HT1080 (cell line): ENCODE data around the gene PHKB. TPM values are rescaled to one million over a fixed set of nuclear protein-coding genes. Genes with fewer than 3 reads are reported as not detected.

Experiments
- DNase-seq: peaks from one replicate; pipeline ENCODE4 v3.0.0-alpha.2; 2015; ENCODE audit warnings: low read depth
- total RNA-seq: library from RNA; depleted of rRNA; stranded (reverse); fragments of >200 nt; shearing (Covaris generic); gene quantifications from 2 replicates; pipeline ENCODE4 v1.2.3, GENCODE V29; 2014

Gene PHKB
- total RNA-seq, 1 experiment from 2014 or later, result 35.5 TPM

DNA sequence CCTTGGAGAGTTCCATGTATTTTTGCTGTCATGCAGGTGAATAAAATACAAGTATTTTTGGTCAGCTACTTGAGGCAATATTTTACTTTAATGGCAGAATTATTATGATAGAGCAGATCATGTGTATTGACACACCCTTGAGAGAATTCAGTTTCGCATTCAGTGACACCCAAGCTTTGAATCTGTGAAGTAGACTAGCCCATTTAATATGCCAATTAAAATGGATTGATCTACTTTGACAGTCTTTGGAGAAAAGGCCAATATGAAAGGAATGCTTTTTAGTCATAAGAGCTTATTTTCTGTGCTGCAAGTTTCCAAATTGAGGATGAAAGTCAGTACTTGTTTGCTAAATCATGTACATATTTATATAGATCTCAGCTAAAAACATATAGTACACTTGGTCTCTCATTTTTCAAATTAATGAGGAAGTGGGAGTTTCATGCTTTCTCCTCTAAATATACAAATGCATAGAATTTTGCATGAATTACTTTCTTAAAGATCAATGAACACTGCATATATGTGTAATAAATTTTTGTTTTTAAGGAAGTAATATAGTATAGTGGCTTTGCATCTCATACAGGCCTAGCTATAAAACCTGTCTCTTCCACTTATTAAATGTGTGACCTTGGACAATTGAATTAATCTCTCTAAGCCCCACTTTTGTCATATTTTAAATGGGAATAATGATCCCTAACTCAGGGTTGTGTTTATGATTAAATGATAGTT lies 161.5 kb downstream of the PHKB start:
- no peak for DNase-seq

DNA sequence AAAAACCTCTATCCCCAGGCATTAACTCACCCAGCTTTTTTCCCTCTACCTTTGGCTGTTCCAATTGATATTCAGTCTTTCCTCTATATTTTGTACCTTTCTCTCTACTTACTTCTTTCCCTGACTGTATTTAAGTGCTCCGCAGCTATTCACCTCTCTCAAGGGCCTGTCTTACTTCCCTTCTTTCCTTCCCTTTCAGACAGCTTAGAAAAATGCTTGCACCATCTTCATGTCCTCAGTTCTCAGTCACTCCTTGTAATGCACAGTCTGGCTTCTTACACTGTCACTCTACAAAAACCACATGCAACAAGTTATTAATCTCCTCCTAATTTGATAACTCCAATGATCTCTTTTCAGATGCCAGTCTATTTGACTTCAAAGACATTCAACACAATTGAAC lies 163.4 kb downstream of the PHKB start:
- DNase-seq, result no peak

DNA sequence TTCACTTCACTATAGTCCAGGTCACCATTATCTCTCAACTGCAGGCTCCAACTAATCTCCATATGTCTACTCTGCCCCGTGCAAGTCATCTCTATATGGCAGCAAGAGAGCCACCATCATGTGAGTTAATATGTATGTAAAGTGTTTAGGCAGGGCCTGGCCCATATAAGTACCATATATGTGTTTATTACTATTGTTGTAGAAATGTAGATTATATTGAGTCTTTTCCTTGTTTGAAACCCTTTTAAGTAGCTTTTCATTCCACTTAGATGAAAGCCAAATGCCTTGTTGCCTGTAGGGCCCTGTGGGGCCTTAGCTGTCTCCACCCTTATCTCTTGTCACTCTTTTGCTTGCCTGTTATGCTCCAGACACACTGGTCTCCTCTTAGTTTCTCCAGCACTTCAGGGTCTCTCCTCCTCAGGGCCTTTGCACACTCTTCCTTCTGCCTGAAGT lies 164.0 kb downstream of the PHKB start:
- DNase-seq, result no peak

DNA sequence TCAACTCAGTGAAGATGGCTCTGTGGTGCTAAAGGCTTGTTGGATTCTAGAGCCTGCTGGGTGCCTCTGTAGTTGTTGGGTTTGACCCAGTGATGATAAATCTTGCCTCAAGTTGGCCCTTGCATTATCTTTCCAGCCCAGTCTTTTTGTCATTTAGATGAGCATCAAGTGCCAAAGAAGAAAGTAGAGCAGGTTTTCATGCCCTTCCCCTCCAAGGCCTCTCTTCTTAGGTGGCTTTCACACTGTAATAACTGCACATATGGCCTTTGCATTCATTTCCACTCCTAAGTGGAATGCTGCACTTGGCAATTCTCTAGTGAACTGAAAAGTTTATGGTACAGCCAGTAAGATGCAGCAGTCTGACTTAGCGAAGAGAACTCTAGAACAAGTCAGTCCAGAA lies 165.1 kb downstream of the PHKB start:
- no peak for DNase-seq

DNA sequence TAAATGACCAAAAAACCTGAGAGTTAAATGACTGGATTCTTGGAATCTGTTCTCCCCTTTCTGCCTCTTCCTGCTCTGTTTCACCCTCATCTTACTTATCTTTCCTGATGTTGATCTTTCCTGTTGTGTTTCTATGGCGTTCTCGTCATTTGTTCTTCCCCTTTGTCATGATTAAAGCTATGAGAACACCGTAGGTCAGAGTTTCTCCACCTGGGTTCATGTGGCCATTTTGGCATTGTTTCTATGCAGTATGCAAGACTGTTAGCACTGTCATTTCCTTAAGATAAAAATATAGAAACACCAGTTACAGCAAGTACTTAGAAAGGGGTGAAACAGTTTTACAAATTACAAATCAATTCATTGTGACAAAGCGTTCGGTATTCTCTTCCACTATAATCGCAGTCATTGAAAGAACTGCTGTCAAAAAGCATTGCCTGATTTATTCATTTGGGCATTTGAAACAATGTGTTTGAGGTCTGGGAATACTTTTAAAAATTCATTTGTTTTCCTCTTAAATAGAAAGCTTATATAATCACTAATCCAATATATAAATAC lies 166.0 kb downstream of the PHKB start:
- no peak for DNase-seq

DNA sequence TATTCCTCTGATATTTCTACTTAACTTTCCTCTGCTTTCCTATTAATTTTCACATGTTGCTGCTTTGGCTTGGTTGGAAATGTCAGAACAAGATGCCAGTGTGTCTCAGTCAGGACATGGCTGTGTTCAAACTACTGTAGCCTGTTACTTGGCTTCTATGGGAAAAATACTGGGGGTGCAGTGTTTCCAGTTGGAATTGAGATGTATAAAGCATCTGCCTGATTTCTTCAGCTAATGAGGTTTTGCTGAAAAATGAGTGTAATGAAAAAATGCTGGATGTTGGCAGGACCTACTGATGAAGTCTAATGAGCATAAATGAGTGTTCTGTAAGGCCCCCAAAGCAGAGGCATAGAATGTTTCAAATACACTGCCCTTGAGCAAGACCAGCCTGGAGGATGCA lies 166.6 kb downstream of the PHKB start:
- DNase-seq, result no peak

DNA sequence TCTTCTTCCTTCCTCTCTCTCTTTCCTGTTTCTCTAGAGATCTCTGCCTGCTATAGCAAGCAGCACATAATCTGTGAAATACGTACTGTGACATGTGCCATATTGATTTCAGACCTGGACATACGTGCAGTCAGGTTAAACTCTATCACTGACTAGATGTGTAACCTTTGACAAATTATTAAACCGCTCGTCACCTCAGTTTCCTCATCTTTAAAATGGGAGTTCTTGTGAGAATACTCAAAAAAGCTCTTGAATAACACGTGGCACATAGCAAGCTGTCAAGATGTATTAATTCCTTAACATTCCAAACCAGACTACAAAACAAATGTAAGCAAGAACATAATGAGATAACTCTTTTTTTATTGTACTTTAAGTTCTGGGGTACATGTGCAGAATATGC lies 170.0 kb downstream of the PHKB start:
- DNase-seq, result no peak

DNA sequence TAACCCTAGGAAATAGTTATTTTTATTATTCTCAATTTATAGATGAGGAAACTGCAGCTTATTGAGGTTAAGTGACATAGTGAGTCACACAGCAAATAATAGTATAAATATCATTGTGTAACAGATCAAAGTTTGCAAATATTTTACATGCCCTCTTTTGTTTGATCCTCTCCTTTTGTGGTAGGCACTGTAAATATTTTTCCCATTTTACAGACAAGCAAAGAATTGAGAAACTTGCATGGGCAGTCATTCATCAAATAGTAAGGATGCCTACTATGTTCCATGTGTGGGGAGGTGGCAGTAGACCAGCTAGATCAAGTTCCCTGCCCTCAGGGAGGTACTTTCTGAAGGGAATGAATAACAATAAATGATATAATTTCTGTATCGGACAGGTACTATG lies 173.0 kb downstream of the PHKB start:
- no peak for DNase-seq

DNA sequence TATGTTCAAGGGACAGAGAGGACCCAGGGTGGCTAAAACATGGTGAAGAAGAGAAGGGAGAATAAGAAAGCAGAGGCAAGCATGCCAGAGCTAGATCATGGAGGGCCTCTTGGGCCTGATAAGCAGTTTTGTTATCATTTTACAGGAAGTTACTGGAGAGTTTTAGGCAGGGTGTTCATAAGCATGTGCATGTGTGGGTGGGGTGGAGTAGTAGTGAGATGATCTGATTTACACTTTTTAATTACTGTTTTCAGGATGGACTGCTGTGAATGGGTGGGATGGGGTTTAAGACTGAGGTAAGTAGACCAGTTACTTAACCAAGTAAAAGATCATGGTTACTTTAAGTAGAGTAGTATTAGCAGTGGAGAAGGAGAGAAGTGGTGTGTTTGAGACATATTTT lies 173.6 kb downstream of the PHKB start:
- no peak for DNase-seq

DNA sequence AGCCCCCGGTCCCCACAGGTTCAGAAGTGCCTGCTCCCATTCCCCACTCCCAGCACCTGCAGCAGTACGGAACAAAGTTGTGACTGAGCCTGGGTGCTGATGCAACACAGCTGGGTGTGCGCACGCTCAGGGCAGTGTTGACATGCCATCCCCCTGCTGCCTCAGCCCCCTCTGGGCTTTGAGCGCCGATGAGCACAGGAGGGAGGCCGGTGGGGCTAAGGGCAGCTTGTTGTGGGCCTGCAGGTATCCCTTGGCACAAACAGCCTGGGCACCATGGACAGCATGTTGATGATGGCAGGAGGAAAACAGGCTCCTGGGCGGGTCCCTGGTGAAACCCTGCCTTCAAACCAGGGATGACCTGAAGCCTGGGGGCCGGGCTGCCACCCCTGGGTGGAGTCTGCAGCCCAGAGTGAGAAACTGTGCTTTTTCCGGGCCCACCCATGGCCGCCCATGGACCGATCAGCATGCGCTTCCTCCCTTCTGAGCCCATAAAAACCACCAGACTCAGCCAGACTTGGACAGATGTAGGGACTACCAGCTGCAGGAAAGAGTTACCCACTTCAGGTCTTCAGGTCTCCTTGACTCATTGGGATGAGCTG lies 175.5 kb downstream of the PHKB start:
- no peak for DNase-seq

DNA sequence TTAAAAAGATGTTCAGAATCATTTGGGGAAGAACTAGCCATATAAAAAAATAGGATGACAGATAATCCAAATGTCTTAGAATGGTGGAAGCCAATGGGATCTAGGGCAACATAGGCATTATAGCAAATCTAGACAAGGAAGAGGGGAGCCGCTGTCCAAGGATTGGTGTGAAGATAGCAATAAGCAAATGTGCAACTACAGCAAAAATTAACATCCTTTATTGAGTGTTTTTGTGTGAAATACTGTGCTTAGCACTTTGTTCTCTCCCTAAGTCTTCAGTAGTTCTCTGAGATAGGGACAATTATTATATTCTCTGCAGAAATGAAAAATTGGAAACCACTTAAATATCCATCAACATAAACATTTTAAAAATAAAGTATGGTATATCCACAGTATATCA lies 177.0 kb downstream of the PHKB start:
- DNase-seq, result no peak

DNA sequence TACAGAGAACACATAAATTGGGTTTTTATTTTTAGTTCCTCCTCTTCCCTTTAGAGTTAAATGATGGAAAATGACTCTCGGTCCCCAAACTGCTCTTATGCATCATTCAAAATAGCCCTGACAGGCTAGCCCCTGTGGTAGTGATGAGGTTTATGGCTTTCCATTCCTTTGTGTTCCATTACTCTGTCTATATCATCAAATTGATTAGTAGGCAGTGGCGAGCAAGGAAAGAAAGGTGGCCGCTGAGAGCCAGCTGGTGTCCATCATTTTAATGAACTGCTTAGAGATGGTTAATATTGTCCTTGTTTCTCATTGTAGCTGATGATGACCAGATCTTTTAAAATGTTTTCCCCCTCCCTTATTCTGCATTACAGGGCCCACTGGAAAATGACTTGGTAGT lies 179.5 kb downstream of the PHKB start:
- no peak for DNase-seq

DNA sequence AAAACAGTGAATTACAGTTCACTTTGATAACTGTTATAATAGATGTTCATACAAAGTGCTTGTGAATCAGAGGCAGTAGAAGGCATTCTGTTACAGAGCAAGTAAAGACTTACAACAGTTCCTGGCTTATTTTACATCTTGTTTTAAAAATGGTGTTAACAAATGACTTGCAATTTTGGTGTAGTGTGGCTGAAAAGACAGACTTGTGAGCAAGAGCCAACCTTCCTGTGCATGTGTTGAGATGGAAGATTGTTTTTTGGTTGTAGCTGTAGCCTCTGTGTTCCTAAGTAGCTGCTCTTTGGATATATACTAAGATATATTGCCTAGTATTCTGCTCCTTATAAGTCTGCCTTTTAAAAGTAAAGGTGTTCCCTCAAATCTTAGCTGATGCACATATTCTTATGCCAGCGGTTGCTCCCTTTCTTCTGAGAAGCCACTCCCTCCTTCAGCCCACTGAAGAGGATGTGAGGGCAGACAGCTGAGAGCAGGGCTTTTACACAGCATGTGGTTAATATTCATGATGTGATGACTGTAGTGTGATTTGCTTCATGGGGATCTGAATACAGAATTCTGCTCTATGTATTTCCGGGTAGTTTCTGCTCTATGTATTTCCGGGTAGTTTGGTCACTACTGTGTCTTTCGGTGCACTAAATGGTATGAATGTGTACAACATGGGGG lies 182.3 kb downstream of the PHKB start:
- DNase-seq, result peak; percentile 2

DNA sequence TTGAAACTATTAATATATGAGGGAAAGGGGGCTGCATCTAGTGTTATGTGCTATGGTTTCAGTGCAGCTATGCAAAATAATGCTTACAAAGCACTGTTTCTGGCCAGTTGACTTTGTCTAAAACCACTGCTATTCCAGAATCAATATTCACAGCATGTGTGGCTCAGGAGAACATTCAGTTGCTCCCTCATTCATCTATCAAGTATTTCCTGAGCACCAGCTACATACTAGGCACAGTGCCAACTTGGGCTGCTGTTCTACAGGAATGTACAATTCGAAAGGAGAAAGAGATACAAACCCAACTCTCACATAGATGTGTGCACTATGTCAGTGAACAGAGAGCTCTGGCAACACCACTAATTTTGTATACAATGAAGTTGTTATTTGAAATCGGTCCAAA lies 183.0 kb downstream of the PHKB start:
- DNase-seq, result peak; percentile 81

DNA sequence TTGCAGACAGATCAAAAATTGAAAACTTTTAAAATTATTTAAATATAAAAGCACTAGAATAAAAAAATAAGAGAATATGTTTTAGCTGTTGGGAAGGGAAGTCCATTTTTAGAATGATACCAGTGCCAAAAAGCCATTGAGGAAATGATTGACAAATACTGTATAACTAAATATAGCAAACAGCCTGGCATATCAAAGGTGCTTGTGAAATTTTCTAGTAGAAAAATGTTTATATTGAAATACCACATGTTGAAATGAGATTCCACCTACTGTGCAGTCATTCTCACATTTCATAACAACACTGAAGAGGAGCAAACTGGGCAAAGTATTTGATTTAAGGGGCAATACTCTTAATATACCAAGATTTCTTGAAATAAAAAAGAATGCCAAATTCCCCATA lies 183.5 kb downstream of the PHKB start:
- DNase-seq, result no peak

DNA sequence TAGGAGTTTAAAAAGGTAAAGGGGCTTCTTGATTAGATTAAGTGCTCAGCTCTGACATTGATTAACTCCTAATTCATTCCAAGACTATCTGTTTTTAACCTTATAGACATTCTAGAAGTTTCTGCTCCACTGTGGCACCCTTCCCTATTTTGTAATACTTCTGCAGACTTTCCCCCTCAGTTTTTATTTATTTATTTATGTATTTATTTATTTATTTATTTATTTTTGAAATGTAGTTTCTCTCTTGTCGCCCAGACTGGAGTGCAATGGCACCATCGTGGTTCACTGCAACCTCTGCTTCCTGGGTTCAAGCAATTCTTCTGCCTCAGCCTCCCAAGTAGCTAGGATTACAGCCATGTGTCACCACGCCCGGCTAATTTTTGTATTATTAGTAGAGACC lies 185.8 kb downstream of the PHKB start:
- no peak for DNase-seq

DNA sequence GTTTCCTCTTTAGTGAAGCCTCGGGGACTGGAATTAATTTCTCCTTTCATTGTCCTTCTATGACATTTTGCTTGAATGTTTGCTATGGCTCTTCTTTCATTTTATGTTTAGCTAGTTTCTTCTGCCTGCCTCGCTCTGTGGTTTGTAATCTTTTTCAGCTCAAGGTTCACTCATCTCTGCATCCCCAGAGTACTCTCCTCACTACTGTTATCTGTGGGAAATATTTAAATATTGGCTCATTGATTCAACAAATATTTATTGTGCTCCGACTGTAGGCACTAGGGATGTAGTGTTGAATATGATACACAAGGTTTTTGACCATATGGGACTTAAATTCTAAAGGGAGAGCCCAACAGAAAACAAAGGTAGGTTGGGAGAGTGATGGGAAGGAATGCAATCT lies 195.9 kb downstream of the PHKB start:
- DNase-seq, result no peak

DNA sequence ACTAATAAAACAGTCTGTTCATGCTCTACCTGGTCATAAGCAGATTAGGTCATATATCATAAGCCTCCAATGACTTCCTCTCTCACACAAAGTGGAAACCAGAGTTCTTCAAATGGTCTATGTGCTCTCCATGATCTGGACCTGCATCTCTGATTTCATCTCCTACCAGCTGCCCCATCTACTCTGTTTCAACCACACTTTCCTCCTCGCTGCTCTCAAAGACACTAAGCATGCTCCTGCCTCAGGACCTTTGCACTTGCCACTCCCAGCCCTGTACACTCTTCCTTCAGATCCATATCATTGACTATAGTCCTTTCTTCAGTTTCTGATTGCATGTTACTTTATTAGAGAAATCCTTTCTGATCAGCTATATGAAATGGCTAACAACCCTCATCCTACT lies 196.8 kb downstream of the PHKB start:
- no peak for DNase-seq

DNA sequence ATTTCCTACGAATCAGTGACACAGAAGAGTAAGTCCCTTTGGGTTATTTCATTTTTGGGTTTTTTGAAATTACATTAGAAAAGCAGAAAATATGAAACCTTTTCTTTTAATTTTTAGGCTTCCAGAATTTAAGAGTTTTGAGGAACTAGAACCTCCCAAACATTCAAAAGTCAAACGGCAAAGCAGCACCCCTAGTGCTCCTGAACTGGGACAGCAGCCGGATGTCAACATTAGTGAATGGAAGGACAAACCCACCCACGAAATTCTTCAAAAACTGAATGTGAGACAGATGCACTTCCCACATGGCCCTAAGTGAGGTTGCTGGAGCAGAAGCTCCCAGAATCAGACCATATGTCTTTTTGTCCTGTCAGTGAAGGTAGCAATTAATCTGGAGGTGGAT lies 199.4 kb downstream of the PHKB start:
- no peak for DNase-seq

DNA sequence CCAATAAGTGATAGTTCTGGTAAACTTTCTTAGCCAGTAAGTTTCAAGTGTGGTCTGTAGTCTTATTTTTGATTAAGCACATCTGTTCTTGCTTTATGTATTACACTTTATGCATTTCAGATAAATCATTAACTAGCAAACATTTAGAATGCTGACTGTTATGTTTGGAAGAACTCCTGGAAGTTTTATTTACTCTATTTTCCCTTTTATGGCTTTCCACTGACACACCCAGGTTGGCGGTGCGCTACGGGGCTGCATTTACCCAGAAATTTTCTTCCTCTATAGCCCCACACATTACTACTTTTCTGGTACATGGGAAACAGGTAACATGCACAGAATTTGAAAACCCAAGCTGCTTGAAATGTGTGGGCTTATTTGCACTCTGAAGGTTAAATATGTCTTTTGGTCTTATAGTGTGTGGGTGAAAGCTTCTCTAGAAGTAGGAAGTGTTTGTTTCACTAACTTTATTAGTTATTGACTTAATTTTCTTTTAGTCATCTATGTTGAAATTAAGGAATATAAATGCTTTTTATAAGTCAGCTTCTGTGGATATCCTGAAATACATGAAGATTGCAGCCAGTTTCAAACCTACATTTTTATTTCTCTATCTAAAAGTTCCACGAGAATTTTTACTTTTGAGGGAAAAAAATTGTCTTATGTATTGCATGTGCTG lies 203.7 kb downstream of the PHKB start:
- DNase-seq, result no peak

DNA sequence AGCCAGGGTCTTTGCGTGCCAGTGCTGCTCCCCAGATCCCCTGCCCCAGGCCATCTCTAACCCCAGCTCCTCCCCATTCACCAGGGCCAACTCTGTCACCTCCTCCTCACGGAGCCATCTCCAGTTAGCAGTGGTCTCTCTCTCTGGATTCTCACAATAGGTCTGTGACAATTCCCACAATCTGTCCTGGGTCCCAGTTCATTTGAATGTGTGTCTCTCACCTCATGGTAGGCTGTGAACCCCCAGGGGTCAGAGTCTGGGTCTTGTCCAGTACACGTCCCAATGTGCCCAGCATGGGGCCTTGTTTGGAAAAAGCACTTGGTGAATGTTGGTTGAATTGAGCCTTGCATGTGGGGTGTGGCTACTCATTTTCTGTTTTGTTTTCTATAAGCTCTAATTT lies 205.3 kb downstream of the PHKB start:
- DNase-seq, result no peak

DNA sequence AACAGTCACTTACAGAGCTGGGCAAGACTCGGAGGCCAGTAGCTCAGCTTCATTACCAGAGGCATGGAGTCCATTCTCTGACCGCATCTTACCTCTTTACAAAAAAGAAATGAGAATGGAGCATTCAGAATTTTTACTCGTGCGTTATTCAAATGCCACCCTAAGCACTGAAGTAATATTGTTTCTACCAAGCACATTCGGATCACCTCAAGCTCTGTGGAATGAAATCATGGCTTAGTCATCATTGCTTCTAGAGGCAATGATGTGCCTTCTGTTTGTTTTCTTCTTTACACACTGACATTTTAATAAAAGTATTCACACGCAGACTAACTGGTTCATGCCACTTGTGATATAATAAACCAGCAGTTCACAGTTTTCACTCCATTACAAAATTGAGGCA lies 206.8 kb downstream of the PHKB start:
- no peak for DNase-seq
